Gastroesophageal sphincter (tissue), 3 donors: ENCODE measurements around the gene TEPSIN.

Experiments used
- POLR2A ChIP-seq, 2 donors: fragments of 450-650 bp; IDR thresholded peaks; one replicate each; pipeline ENCODE4 v1.6.1; 2017; ENCODE audit warnings: antibody characterized with exemption in 2 of 2, mild to moderate bottlenecking in 2 of 2, moderate library complexity in 1 of 2
- TF ChIP-seq, protein P1 (sequence below), 4 experiments: fragments of 200-600 bp in 2 of 4; fragments of 450-650 bp in 2 of 4; sonication (generic) in 1 of 4; IDR thresholded peaks; one replicate each; pipeline ENCODE4 v1.5.1; 2017 to 2019; ENCODE audit warnings: antibody characterized with exemption in 4 of 4, mild to moderate bottlenecking in 2 of 4, moderate library complexity in 2 of 4

DNA sequence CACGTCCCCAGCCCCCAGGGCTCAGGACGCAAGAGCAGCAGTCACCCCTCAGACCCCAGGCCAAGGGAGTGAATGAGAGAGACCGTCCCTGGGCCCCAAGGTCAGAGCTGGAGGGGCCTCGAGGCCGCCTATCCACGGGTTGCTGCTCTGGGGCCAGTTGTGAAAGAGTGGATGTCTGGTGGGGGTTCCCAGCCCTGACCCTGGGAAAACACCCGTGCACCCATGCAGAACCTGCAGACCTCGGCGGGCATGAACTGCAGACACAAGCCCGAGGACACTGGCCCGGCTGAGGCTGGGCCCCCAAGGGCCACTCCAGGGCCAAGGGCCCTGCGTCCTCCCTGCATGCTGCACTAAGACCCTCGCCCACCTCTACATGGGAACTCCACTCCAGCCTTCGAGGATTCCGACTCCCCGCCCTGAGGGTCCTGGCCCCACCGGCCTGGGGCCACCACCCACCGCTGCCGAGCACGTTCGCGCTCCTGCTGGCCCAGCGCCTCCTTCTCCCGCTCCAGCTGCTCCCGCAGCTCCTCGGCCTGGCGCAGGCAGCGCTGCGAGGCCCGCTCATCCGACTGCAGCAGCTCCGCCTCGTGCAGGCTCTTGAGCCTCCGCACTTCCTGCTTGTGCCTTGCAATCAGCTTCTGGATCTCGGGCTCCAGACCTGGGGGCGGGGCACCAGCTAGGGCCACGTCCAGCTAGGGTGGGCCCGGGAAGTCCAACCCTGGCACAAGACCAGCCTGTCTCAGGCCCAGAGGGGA is 45.2 kb downstream of the TEPSIN start:
- no peak for TF ChIP-seq POLR2A (IDR thresholded peaks at IDR 0.05)
- TF ChIP-seq, protein P1, sequence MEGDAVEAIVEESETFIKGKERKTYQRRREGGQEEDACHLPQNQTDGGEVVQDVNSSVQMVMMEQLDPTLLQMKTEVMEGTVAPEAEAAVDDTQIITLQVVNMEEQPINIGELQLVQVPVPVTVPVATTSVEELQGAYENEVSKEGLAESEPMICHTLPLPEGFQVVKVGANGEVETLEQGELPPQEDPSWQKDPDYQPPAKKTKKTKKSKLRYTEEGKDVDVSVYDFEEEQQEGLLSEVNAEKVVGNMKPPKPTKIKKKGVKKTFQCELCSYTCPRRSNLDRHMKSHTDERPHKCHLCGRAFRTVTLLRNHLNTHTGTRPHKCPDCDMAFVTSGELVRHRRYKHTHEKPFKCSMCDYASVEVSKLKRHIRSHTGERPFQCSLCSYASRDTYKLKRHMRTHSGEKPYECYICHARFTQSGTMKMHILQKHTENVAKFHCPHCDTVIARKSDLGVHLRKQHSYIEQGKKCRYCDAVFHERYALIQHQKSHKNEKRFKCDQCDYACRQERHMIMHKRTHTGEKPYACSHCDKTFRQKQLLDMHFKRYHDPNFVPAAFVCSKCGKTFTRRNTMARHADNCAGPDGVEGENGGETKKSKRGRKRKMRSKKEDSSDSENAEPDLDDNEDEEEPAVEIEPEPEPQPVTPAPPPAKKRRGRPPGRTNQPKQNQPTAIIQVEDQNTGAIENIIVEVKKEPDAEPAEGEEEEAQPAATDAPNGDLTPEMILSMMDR (IDR thresholded peaks at IDR 0.05): no peak
